Activated gamma-delta T cell treated with Interleukin-2 at 50 U/mL for 16 hours (primary cell): Measurements from ENCODE around the gene TPRA1.
"Not testable (repeated sequence)": the region's sequence is repeated elsewhere in the genome, so short reads cannot be mapped to it uniquely, and the experiment has no call there.

Experiments used
- DNase-seq: peaks from one replicate; pipeline ENCODE4 v3.0.0-alpha.2; 2020

The TPRA1 gene

DNA sequence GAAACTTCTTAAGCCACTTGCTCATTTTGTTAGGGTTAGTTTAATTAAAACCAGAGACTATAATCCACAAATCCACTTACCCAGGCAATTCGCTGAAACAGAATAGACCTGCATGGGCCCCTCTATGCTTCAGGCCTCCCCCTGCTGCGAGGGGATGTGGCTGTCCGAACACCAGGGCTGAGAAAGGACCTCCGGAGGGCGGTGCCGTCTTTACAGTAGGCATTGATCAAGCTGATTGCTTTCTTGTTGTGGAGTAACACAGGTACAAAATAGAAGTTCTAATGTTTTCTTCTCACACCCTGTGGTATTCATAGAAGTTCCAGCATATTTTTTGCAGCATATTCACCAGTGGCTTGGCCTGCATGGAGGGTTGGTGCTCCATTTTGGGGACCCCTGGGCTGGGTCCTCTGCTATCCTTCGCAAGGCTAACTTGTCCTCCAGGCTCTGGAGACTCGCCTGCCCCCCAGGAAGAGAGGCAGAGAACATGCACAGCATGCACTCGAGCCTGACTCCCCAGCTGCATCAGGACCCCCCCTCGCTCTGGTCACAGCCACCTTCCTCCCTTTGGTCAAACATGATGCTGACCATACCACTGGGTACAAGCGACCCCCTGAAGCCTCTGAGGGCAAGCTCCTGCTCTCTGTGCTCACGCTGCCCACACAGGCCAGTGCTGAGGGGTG is 55.3 kb downstream of the TPRA1 start:
- DNase-seq: no peak

- no peak for DNase-seq
These were observed 56.0 kb downstream of the TPRA1 start for GRCh38 chr3:127534564-127534963.

DNA sequence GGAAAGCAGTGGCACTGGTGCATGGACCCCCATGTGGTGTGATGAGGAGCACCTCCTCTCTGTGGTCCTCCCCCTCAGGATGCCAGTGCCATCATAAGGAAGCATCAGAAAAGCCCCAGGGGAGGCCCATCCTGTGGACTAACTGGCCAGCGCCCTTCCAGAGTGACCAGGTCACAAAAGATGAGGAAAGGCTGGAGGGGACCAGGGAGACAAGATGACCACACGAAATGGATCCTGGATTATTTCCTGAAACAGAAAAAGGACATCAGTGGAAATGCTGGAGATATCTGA is 56.4 kb downstream of the TPRA1 start:
- no peak for DNase-seq

GRCh38 chr3:127532561-127533203 is 57.9 kb downstream of the TPRA1 start:
- no peak for DNase-seq

GRCh38 chr3:127531821-127532220 is 58.7 kb downstream of the TPRA1 start:
- no peak for DNase-seq

DNA sequence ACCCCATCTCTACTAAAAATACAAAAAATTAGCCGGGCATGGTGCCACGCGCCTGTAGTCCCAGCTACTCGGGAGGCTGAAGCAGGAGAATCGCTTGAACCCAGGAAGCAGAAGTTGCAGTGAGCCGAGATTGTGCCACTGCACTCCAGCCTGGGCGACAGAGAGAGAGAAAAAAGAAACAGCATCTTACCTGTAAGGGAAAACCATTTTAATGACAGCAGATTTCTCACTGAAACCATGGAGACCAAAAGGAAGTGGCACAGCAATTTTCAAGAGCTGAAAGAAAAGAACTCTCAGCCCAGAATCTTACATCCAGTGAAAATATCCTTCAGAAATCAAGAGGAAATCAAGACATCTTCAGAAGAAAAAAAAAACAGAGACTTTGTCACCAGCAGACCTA is 59.7 kb downstream of the TPRA1 start:
- DNase-seq: not testable (repeated sequence)

GRCh38 chr3:127529346-127530188 is 61.0 kb downstream of the TPRA1 start:
- no peak for DNase-seq

DNA sequence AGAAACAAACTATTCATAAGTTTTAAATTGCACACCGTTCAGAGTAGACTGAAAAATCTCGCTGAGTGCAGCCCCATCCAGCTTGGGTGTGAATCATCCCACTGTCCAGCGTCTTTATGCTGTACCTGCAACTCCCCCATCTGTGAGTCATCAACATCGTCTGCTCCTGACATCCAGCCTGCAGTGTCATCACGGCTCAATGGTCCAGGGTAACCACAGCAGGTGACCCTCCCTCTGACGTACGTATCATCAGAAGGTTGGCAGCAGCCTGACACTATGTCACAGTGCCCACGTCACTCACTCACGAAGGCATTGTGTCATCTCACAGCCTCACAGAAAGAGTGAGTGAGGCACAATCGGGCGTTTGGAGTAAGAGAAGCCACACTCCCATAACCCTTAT is 65.2 kb downstream of the TPRA1 start:
- no peak for DNase-seq

DNA sequence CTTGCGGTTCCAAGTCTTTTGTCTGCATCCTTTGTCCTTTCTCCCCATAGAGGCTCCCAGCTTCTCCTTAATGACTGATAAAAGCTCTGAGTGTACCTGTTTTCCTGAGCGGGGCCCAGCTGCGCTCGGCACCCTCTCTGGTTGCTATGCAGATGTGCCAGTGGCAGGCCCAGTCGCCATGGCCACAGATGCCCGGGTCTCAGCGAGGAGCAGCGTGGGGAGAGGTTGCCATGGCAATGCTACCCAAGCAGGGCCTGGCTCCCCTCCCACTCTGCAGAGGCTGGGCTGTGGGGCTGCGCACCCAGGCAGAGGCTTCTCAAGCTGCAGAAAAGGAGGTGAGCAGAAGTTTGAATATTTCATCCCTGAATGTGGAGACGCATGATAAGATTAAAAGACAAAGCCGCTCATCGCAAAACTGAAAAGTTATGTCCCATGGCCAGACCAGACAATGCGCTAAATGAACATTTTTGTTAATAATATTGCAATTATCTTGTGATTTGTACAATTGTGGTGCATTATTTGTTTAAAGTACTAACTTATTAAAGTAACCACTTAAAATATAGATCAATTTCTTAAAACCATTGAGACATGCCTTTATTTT is 66.1 kb downstream of the TPRA1 start:
- no peak for DNase-seq
